Mesendoderm (in vitro differentiated cells): Measurements from ENCODE around the gene CERS5.

Source experiments
- DNase-seq: peaks from one replicate; pipeline ENCODE4 v3.0.0; 2013
- H2AK5ac ChIP-seq: 2 replicates; pipeline ENCODE4 v1.6.1; 2013; ENCODE audit warnings: low read length, inconsistent platforms
- H2BK120ac ChIP-seq: 2 replicates; pipeline ENCODE4 v1.6.1; 2013; ENCODE audit warnings: low read depth, mild to moderate bottlenecking, low read length, moderate library complexity, mixed read lengths
- H2BK15ac ChIP-seq: replicated peaks from 2 replicates; pipeline ENCODE4 v1.6.1; 2013; ENCODE audit warnings: low read depth, mild to moderate bottlenecking, moderate library complexity
- H2BK5ac ChIP-seq: 2 replicates; pipeline ENCODE4 v1.6.1; 2013; ENCODE audit warnings: low read length, inconsistent platforms
- H3K18ac ChIP-seq: 2 replicates; pipeline ENCODE4 v1.6.1; 2013; ENCODE audit warnings: mild to moderate bottlenecking, low read length, mixed read lengths
- H3K23ac ChIP-seq: one replicate; pipeline ENCODE4 v1.6.1; 2013; ENCODE audit warnings: low read length
- H3K27ac ChIP-seq: 2 replicates; pipeline ENCODE4 v1.5.1; 2013; ENCODE audit warnings: low read depth, mild to moderate bottlenecking, inconsistent platforms, low read length, moderate library complexity
- H3K27me3 ChIP-seq: 2 replicates; pipeline ENCODE4 v1.6.1; 2013; ENCODE audit warnings: low read length, control low read depth, mild to moderate bottlenecking, inconsistent platforms; ENCODE audit not compliant: insufficient read depth, poor library complexity
- H3K36me3 ChIP-seq: 2 replicates; pipeline ENCODE4 v1.6.1; 2013; ENCODE audit warnings: low read length, inconsistent platforms; ENCODE audit not compliant: control insufficient read depth, insufficient read depth
- H3K4ac ChIP-seq: one replicate; pipeline ENCODE4 v1.6.1; 2013; ENCODE audit warnings: low read depth, mild to moderate bottlenecking, low read length, moderate library complexity
- H3K4me1 ChIP-seq: 2 replicates; pipeline ENCODE4 v1.6.1; 2013; ENCODE audit warnings: low read depth, low read length, inconsistent platforms; ENCODE audit not compliant: control insufficient read depth
- H3K4me2 ChIP-seq: 2 replicates; pipeline ENCODE4 v1.6.1; 2013; ENCODE audit warnings: low read length
- H3K4me3 ChIP-seq: 2 replicates; pipeline ENCODE4 v1.5.1; 2013; ENCODE audit warnings: mild to moderate bottlenecking, low read length
- H3K56ac ChIP-seq: one replicate; pipeline ENCODE4 v1.6.1; 2013; ENCODE audit warnings: low read length
- H3K79me1 ChIP-seq: 2 replicates; pipeline ENCODE4 v1.6.1; 2013; ENCODE audit warnings: low read length, inconsistent platforms
- H3K79me2 ChIP-seq: 2 replicates; pipeline ENCODE4 v1.6.1; 2013; ENCODE audit warnings: mild to moderate bottlenecking, low read length; ENCODE audit not compliant: control insufficient read depth, insufficient read depth
- H3K9ac ChIP-seq: 2 replicates; pipeline ENCODE4 v1.6.1; 2013; ENCODE audit warnings: low read length, inconsistent platforms
- H4K5ac ChIP-seq: one replicate; pipeline ENCODE4 v1.6.1; 2013; ENCODE audit warnings: low read length
- H4K8ac ChIP-seq: one replicate; pipeline ENCODE4 v1.6.1; 2013; ENCODE audit warnings: low read depth, mild to moderate bottlenecking, control low read depth, low read length, moderate library complexity
- whole genome bisulfite sequencing: extraction: QIAGEN DNeasy Blood & Tissue Kit; methylation state at CpG from one replicate; pipeline ENCODE4 v1.1.7; 2013; ENCODE audit warnings: low lambda C conversion rate, missing lambda C conversion rate; ENCODE audit not compliant: insufficient coverage; ENCODE audit errors: extremely low coverage; 5-methylcytosine and 5-hydroxymethylcytosine counted together

The CERS5 gene

GRCh38 chr12:50103767-50104321, 63.3 kb downstream of the CERS5 start, which contains the start of gene GPD1:
Gene GPD1, plus strand, starts transcription at chr12:50104008. Its CDS starts 43 bp downstream, at chr12:50104051.
- Histone ChIP-seq H3K4me2 (no peak within 1 kb of the TSS), H4K8ac (no peak within 1 kb of the TSS), H3K56ac (peak within 1 kb of the TSS; percentile 15), H2AK5ac (no peak within 1 kb of the TSS), H3K4me3 (no peak within 1 kb of the TSS), H3K27ac (no peak within 1 kb of the TSS), H4K5ac (no peak within 1 kb of the TSS), H2BK15ac (no peak within 1 kb of the TSS), H2BK5ac (no peak within 1 kb of the TSS), H3K27me3 (no peaks in the 10 kb centered on the region), H3K79me2 (no peaks in the 10 kb centered on the region), H3K4ac (no peak within 1 kb of the TSS), H3K23ac (no peak within 1 kb of the TSS), H3K36me3 (peaks cover 9% of the 10 kb centered on the region), H3K9ac (no peak within 1 kb of the TSS), H2BK120ac (no peak within 1 kb of the TSS), H3K18ac (no peak within 1 kb of the TSS), H3K4me1 (no peaks in the 10 kb centered on the region), H3K79me1 (no peaks in the 10 kb centered on the region)
- DNase-seq, result peak; percentile 65
- WGBS, result no CpG with 5 or more reads among the region's 13 CpGs

GRCh38 chr12:50103351-50103750, 63.8 kb downstream of the CERS5 start:
- peak overlapping the region; percentile 15 for H3K56ac ChIP-seq
- H2BK120ac ChIP-seq, result no peak overlapping the region
- H3K27me3 ChIP-seq, result no peaks in the 10 kb centered on the region
- H3K79me1 ChIP-seq, result no peaks in the 10 kb centered on the region
- H3K9ac ChIP-seq, result no peak overlapping the region
- no peak for DNase-seq
- H3K4me2 ChIP-seq, result no peak overlapping the region
- no peak overlapping the region for H2BK15ac ChIP-seq
- no peak overlapping the region for H3K23ac ChIP-seq
- no peaks in the 10 kb centered on the region for H3K79me2 ChIP-seq
- H3K18ac ChIP-seq, result no peak overlapping the region
- no peak overlapping the region for H4K8ac ChIP-seq
- H3K36me3 ChIP-seq, result peaks cover 14% of the 10 kb centered on the region
- no peak overlapping the region for H4K5ac ChIP-seq
- H2AK5ac ChIP-seq, result no peak overlapping the region
- H3K27ac ChIP-seq, result no peak overlapping the region
- WGBS, result no CpG with 5 or more reads among the region's 2 CpGs
- H3K4me3 ChIP-seq, result no peak overlapping the region
- H3K4ac ChIP-seq, result no peak overlapping the region
- no peak overlapping the region for H2BK5ac ChIP-seq
- H3K4me1 ChIP-seq, result no peaks in the 10 kb centered on the region

- Histone ChIP-seq H3K56ac (no peak overlapping the region), H3K18ac (no peak overlapping the region), H3K4me2 (no peak overlapping the region), H3K4ac (no peak overlapping the region), H3K23ac (no peak overlapping the region), H3K36me3 (peaks cover 19% of the 10 kb centered on the region), H2AK5ac (no peak overlapping the region), H3K79me1 (no peaks in the 10 kb centered on the region), H3K4me3 (no peak overlapping the region), H3K27me3 (no peaks in the 10 kb centered on the region), H2BK15ac (no peak overlapping the region), H3K4me1 (no peaks in the 10 kb centered on the region), H4K5ac (no peak overlapping the region), H3K9ac (no peak overlapping the region), H3K79me2 (no peaks in the 10 kb centered on the region), H4K8ac (no peak overlapping the region), H2BK5ac (no peak overlapping the region), H3K27ac (no peak overlapping the region), H2BK120ac (no peak overlapping the region)
- no peak for DNase-seq
- no CpG with 5 or more reads among the region's 8 CpGs for WGBS
Observed at GRCh38 chr12:50102646-50103309, 64.4 kb downstream of the CERS5 start.

GRCh38 chr12:50102131-50102531, 65.0 kb downstream of the CERS5 start:
- Histone ChIP-seq H3K4me3 (no peak overlapping the region), H3K9ac (no peak overlapping the region), H3K27me3 (no peaks in the 10 kb centered on the region), H4K5ac (no peak overlapping the region), H3K4me1 (no peaks in the 10 kb centered on the region), H3K18ac (no peak overlapping the region), H2BK120ac (no peak overlapping the region), H3K79me1 (no peaks in the 10 kb centered on the region), H3K4me2 (no peak overlapping the region), H2BK15ac (no peak overlapping the region), H3K27ac (no peak overlapping the region), H3K4ac (no peak overlapping the region), H3K56ac (no peak overlapping the region), H3K79me2 (no peaks in the 10 kb centered on the region), H4K8ac (no peak overlapping the region), H2AK5ac (no peak overlapping the region), H2BK5ac (no peak overlapping the region), H3K23ac (no peak overlapping the region), H3K36me3 (peaks cover 19% of the 10 kb centered on the region)
- WGBS, result no CpG with 5 or more reads among the region's 2 CpGs
- no peak for DNase-seq

GRCh38 chr12:50101663-50102062, 65.5 kb downstream of the CERS5 start:
- Histone ChIP-seq H3K4me1 (no peaks in the 10 kb centered on the region), H3K79me1 (no peaks in the 10 kb centered on the region), H3K18ac (no peak overlapping the region), H2AK5ac (no peak overlapping the region), H2BK15ac (no peak overlapping the region), H2BK120ac (no peak overlapping the region), H3K36me3 (peaks cover 23% of the 10 kb centered on the region), H4K8ac (no peak overlapping the region), H3K23ac (no peak overlapping the region), H3K27ac (no peak overlapping the region), H3K4me2 (no peak overlapping the region), H3K56ac (no peak overlapping the region), H2BK5ac (no peak overlapping the region), H3K4ac (no peak overlapping the region), H3K9ac (no peak overlapping the region), H4K5ac (no peak overlapping the region), H3K27me3 (no peaks in the 10 kb centered on the region), H3K79me2 (no peaks in the 10 kb centered on the region), H3K4me3 (no peak overlapping the region)
- DNase-seq, result peak; percentile 93
- WGBS, result no CpG with 5 or more reads among the region's 3 CpGs

- Histone ChIP-seq H2BK5ac (no peak overlapping the region), H3K4me2 (no peak overlapping the region), H2AK5ac (no peak overlapping the region), H4K5ac (no peak overlapping the region), H3K4ac (no peak overlapping the region), H3K56ac (no peak overlapping the region), H3K18ac (no peak overlapping the region), H2BK15ac (no peak overlapping the region), H3K79me1 (no peaks in the 10 kb centered on the region), H3K27me3 (no peaks in the 10 kb centered on the region), H3K27ac (no peak overlapping the region), H3K23ac (no peak overlapping the region), H3K9ac (no peak overlapping the region), H3K79me2 (no peaks in the 10 kb centered on the region), H2BK120ac (no peak overlapping the region), H3K36me3 (peaks cover 32% of the 10 kb centered on the region), H3K4me1 (no peaks in the 10 kb centered on the region), H3K4me3 (no peak overlapping the region), H4K8ac (no peak overlapping the region)
- no peak for DNase-seq
- WGBS, result no CpG with 5 or more reads among the region's 3 CpGs
Observed at GRCh38 chr12:50100561-50100960, 66.6 kb downstream of the CERS5 start.
